NOMO-1 treated with dmso at 0.1 percent for 144 hours (cell line): Measurements from ENCODE around the gene ECT2L.

Source experiments
- DNase-seq: peaks from one replicate; lab custom pipeline; 2025; ENCODE audit not compliant: unreplicated experiment; lab: John Stamatoyannopoulos, UW

Gene ECT2L

DNA sequence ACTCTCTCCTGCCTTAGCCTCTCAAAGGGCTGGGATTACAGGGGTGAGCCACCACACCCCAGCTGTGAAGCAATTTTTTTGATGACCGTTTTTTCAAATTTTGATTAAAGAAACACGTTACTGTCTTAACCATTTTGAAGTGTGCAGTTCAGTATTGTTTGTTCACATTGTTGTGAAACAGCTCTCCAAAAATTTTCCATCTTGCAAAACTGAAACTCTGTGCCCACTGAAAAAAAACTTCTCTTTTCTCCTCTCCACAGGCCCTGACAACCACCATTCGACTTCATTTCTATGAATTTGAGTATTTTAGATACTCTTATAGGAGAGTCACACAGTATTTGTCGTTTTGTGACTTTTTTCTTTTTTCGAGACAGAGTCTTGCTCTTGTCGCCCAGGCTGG lies 53.9 kb downstream of the ECT2L start:
- DNase-seq: no peak

DNA sequence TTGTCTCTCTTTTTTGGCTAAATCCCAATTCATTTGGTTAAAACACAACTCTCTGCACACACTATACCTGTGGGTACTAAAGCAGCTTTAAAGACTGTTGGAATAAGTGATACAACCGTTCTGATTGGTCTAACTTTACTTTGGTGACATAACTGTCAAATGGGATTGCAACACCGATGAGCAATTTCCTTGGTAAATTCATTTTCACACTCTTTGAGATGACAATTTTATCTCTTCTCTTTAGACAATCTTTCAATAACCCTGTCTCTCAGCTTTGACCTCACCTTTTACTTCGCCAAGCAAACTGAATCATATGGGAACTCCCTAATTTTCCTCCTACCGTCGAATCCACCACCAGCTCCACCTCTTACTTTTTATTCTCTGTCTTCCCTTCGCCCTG lies 60.8 kb downstream of the ECT2L start:
- DNase-seq: no peak

DNA sequence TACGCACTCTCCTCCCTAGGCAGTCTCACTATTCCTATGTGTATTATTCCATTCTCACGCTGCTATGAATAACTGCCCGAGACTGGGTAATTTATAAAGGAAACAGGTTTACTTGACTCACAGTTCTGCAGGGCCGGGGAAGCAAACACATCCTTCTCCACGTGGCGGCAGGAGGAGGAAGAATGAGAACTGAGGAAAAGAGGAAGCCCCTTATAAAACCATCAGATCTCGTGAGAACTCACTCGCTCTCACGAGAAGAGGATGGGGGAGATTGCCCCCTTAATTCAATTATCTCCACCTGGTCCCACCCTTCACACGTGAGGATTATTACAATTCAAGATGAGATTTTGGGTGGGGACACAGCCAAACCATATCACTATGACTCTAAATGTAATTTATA lies 61.9 kb downstream of the ECT2L start:
- no peak for DNase-seq

- DNase-seq: no peak
These were observed 66.6 kb downstream of the ECT2L start for GRCh38 chr6:138862456-138862855.

- peak; percentile 28 for DNase-seq
These were observed 67.4 kb downstream of the ECT2L start for GRCh38 chr6:138863321-138863720.

DNA sequence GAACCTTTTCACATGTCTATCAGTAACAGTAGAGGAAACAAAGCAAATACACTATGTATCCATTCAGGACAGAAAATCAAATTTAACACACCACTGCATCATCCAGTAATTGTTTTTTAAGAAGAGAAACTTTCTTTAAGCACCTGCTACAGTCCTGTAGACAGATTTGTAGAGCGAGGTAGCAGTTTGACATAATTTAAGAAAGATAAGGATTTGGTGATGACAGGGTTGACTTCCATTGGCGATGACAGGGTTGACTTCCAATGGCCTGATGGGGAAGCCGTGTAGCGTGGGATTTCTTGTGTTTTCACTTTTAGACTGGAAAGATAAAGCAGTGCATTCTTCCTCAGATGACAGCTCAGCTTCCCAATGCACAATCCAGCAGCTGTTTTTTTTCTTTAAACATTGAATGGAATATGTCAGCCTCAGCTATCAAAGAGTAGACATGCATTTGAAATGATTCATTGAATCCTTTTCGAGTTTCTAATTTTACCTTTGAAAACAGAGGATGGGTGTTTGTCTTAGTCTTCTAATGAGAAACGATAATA lies 68.5 kb downstream of the ECT2L start:
- no peak for DNase-seq

DNA sequence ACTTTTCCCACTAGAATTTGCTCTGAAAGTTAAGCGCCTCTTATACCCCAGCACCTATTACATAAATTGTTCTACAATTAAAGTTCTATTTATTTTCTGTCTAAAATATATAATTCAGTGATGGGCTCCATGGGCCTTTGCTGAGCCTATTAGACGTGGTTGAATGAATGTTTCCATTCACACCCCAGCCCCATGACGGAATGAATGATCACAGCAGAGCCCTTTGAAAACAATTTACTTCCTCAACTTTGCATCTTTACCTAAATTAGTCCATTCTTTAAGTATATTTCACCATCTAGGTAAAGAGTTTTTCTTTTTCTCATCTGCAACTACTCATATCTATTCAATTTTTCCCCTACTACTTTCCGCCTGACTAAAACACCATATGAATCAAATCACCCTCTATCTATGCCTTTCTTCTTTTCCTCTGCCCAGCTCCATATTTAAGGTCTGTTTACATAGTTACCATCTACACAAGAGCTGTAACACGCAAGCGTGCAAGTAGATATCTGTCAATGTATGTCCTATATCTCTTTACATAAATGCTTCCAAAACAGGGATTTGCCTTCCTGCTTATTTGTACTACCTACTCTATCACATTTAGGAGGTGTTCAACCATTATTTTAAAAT lies 69.7 kb downstream of the ECT2L start:
- DNase-seq: no peak

DNA sequence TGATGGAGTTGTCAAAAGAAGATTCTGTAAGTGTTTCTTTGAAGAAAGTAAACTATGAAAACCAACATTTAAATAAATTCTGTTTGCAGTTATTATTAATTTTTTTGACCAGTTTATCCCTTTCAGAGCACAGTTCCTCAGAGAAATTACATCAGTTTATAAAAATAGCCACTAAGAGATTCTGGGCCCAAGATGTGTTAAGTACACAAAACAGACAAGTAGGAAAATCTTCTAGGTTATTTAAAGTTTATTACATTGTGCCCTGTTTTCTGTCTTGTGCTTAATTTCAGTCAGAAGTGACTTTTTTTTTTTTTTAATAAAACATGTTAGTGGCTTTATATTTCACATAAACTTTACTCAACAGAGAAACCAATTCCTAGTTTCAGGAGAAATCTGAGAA lies 72.3 kb downstream of the ECT2L start:
- no peak for DNase-seq

- no peak for DNase-seq
These were observed 73.5 kb downstream of the ECT2L start for GRCh38 chr6:138869398-138869797.

DNA sequence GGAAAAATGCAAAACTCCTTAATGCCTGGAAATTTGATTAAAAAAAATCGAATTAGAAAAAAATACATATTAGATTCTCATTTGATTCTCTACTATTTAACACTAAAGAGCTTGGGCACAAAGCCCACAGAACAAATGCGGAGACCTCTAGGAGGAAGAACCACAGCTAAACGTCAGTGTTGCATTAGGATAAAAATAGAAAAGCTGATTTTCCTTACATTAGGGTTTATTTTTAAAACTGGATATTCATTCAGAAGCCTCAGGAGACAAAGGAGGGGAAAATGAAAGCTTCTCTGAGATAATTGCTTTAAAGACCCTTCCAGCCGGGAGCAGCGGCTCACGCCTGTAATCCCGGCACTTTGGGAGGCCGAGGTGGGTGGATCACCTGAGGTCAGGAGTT lies 77.3 kb downstream of the ECT2L start:
- no peak for DNase-seq

- no peak for DNase-seq
These were observed 86.6 kb downstream of the ECT2L start for GRCh38 chr6:138882369-138883017.

GRCh38 chr6:138885156-138885819 lies 89.4 kb downstream of the ECT2L start:
- DNase-seq: no peak

GRCh38 chr6:138891255-138891986 lies 95.5 kb downstream of the ECT2L start:
- DNase-seq: no peak

GRCh38 chr6:138896104-138896756 lies 100.3 kb downstream of the ECT2L start:
- DNase-seq: no peak

GRCh38 chr6:138897031-138897430 lies 101.1 kb downstream of the ECT2L start:
- DNase-seq: no peak

GRCh38 chr6:138907167-138907566 lies 111.3 kb downstream of the ECT2L start:
- DNase-seq: no peak

DNA sequence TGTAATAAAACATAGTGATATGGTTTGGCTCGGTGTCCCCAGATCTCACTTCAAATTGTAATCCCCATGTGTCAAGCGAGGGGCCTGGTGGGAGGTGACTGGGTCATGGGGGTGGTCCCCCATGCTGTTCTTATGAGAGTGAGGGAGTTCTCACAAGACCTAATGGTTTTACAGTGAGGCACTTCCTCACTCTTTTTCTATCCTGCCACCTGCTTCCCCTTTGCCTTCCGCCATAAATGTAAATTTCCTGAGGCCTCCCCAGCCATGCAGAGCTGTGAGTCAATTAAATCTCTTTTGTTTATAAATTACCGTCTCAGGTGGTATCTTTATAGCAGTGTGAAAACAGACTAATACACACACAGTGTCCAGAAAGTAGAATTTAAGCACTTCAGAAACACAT lies 113.6 kb downstream of the ECT2L start:
- no peak for DNase-seq

- DNase-seq: no peak
These were observed 114.1 kb downstream of the ECT2L start for GRCh38 chr6:138909975-138910374.

DNA sequence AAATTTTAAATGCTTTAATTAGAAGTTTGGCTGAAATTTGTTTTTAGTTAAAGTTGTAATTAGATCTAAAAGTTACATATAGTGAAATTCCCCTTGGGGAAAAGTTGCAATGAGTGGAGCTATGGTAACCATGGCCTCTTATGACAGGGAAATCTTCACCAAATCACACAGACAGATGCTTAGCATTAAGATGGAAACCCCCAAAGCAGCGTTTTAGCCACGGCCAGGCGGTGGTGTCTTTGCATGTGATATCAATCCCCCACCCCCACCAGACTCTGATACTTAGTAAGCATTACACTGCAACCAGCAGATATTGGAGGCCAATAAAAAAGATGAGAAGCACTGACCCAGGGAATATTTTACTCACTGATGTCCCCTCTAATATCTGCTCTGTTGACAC lies 116.4 kb downstream of the ECT2L start:
- DNase-seq: no peak

- DNase-seq: no peak
These were observed 118.8 kb downstream of the ECT2L start for GRCh38 chr6:138914701-138915100.

GRCh38 chr6:138920906-138921305 lies 125.0 kb downstream of the ECT2L start:
- no peak for DNase-seq
